Neutrophil (primary cell): ENCODE measurements around the gene COL1A1.

Experiments
- H3K27ac ChIP-seq: fragments of 200-600 bp; sonication (generic); 2 replicates; pipeline ENCODE4 v1.5.1; 2016; ENCODE audit warnings: mild to moderate bottlenecking, moderate library complexity
- H3K27me3 ChIP-seq: fragments of 200-600 bp; sonication (generic); 2 replicates; pipeline ENCODE4 v1.6.0; 2016; ENCODE audit warnings: mild to moderate bottlenecking
- H3K36me3 ChIP-seq: fragments of 200-600 bp; sonication (generic); 2 replicates; pipeline ENCODE4 v1.5.1; 2017
- H3K4me1 ChIP-seq, 2 experiments: fragments of 200-600 bp in 1 of 2; sonication (generic) in 1 of 2; 1 replicate in 1 of 2; 2 replicates in 1 of 2; pipeline versions ENCODE4 v1.5.1 to v1.6.1; 2013 to 2016; ENCODE audit warnings: low read depth in 1 of 2, low read length in 1 of 2, mild to moderate bottlenecking in 1 of 2, moderate library complexity in 1 of 2; ENCODE audit not compliant: control insufficient read depth in 1 of 2, insufficient read depth in 1 of 2
- H3K4me3 ChIP-seq, 2 experiments: fragments of 200-600 bp in 1 of 2; sonication (generic) in 1 of 2; 1 replicate in 1 of 2; 2 replicates in 1 of 2; pipeline ENCODE4 v1.5.1; 2013 to 2016; ENCODE audit warnings: low read depth in 1 of 2, low read length in 1 of 2, mild to moderate bottlenecking in 1 of 2, moderate library complexity in 1 of 2
- H3K9me3 ChIP-seq: fragments of 200-600 bp; sonication (generic); 2 replicates; pipeline ENCODE4 v1.5.1; 2016
- TF ChIP-seq, protein P1 (sequence below): fragments of 200-600 bp; sonication (generic); IDR thresholded peaks from 2 replicates; pipeline ENCODE4 v1.5.1; 2016; ENCODE audit warnings: antibody characterized with exemption

The COL1A1 gene

DNA sequence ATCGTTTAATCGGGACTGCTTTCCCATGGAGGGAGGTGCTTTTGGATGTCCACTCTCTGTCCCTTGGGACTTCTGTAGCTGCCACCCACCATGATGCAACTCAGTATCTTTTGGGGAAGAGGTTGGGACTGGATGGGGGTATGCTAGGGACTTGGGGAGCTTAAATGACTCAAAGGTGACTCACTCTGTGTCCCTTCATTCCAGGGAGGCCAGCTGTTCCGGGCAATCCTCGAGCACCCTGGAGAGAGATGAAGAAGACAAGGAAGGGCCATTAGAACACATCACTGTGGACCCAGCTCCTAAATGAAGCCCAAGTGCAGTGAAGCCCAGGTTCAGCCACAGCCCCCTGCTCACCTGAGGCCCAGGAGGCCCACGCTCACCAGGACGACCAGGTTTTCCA, 4.6 kb downstream of the COL1A1 start:
- H3K4me1 ChIP-seq: peaks cover 17 to 22% of the 10 kb centered on the region in 2 experiments
- H3K36me3 ChIP-seq: no peaks in the 10 kb centered on the region
- H3K27ac ChIP-seq: no peak overlapping the region
- no peak overlapping the region for H3K4me3 ChIP-seq
- no peaks in the 10 kb centered on the region for H3K9me3 ChIP-seq
- peaks cover 33% of the 10 kb centered on the region for H3K27me3 ChIP-seq
- TF ChIP-seq, protein P1, sequence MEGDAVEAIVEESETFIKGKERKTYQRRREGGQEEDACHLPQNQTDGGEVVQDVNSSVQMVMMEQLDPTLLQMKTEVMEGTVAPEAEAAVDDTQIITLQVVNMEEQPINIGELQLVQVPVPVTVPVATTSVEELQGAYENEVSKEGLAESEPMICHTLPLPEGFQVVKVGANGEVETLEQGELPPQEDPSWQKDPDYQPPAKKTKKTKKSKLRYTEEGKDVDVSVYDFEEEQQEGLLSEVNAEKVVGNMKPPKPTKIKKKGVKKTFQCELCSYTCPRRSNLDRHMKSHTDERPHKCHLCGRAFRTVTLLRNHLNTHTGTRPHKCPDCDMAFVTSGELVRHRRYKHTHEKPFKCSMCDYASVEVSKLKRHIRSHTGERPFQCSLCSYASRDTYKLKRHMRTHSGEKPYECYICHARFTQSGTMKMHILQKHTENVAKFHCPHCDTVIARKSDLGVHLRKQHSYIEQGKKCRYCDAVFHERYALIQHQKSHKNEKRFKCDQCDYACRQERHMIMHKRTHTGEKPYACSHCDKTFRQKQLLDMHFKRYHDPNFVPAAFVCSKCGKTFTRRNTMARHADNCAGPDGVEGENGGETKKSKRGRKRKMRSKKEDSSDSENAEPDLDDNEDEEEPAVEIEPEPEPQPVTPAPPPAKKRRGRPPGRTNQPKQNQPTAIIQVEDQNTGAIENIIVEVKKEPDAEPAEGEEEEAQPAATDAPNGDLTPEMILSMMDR: no peak

DNA sequence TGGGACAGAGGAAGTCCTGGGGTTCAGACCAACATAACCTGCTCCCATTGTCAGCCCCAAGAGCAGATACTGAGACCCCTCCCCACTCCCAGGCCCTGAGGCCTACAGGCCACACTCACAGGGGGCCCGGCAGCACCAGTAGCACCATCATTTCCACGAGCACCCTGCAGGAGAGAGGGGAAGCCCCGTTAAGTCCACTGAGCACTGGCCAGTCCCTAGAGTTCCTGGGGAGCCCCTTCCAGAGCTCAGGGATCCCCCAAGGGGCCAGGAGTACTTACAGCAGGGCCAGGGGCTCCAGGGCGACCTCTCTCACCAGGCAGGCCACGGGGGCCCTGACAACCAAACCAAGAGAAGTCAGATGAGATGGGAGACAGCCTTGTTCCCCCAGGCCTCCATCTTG, 5.4 kb downstream of the COL1A1 start:
- no peak overlapping the region for H3K4me3 ChIP-seq
- TF ChIP-seq, protein P1: no peak
- peaks cover 25% of the 10 kb centered on the region for H3K27me3 ChIP-seq
- H3K27ac ChIP-seq: no peak overlapping the region
- H3K4me1 ChIP-seq: peaks cover 15 to 17% of the 10 kb centered on the region in 2 experiments
- H3K9me3 ChIP-seq: no peaks in the 10 kb centered on the region
- H3K36me3 ChIP-seq: no peaks in the 10 kb centered on the region

DNA sequence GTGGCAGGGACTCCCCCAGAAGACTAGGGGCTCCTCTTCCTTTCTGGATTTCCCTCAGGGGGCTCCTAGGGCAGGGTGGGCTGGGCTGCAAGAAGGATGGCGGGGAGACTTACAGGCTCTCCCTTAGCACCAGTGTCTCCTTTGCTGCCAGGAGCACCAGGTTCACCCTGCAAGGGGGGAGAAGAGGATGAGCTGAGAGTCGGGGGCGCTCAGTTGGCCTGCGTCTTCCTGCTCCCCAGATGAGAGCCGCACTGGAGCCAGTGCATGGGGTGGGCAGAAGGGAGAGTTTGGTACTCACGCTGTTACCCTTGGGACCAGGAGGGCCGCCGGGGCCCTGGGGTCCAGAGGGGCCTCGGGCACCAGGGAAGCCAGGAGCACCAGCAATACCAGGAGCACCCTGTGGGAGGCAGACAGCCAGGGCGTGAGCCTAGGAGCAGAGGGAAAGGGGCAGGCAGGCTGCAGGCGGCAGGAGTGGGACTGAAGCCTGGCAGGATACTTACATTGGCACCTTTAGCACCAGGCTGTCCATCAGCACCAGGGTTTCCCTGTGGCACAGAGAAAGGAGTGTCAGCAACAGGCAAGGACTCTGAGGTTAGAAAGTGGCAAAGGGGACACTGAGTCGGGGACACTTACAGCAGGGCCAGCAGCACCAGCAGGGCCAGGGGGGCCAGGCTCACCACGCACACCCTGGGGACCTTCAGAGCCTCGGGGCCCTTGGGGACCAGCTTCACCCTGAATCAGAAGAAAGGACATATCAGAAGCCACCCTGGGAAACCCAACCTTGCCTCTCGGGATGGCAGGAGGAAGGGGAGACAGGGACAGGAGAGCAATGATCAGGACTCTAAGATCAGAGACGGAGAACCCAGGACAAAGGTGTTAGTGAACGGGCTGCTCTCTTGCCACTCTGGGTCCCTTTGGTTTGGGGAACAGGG, 6.2 kb downstream of the COL1A1 start:
- H3K27me3 ChIP-seq: peaks cover 20% of the 10 kb centered on the region
- H3K9me3 ChIP-seq: no peaks in the 10 kb centered on the region
- TF ChIP-seq, protein P1: no peak
- peaks cover 6 to 8% of the 10 kb centered on the region in 2 experiments for H3K4me1 ChIP-seq
- H3K4me3 ChIP-seq: no peak overlapping the region
- no peaks in the 10 kb centered on the region for H3K36me3 ChIP-seq
- H3K27ac ChIP-seq: no peak overlapping the region

DNA sequence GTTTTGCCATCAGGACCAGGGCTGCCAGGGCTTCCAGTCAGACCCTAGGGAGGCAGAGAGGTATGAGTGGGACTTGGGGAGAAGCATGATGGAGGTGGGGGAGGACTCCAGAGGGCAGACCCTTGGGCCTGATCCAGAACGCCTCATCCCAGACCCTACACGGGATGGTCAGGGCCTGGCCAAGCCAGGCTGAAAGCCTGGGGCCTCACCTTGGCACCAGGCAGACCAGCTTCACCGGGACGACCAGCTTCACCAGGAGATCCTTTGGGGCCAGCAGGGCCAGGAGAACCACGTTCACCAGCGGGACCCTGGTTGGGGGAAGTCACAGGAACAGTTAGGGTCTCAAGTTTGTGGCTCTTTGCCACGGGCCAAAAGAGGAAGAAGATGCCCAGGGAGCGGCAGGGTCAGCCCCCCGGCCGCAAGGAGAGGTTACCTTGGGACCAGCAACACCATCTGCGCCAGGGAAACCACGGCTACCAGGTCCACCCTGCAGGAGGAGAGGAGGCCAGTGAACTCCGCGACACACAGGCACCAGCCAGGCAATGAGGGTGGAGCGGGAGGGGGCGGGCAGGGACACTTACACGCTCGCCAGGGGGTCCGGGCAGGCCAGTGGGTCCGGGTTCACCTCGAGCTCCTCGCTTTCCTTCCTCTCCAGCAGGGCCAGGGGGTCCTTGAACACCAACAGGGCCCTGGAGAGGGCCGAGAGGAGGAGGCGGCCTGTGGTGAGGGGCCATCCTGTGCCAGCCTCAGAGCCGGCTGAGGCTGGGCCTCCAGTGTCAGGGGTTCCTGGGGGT, 7.1 kb downstream of the COL1A1 start:
- no peak overlapping the region for H3K27ac ChIP-seq
- H3K36me3 ChIP-seq: no peaks in the 10 kb centered on the region
- H3K9me3 ChIP-seq: no peaks in the 10 kb centered on the region
- no peak overlapping the region for H3K4me3 ChIP-seq
- TF ChIP-seq, protein P1: no peak
- no peaks in the 10 kb centered on the region for H3K4me1 ChIP-seq
- peaks cover 12% of the 10 kb centered on the region for H3K27me3 ChIP-seq

DNA sequence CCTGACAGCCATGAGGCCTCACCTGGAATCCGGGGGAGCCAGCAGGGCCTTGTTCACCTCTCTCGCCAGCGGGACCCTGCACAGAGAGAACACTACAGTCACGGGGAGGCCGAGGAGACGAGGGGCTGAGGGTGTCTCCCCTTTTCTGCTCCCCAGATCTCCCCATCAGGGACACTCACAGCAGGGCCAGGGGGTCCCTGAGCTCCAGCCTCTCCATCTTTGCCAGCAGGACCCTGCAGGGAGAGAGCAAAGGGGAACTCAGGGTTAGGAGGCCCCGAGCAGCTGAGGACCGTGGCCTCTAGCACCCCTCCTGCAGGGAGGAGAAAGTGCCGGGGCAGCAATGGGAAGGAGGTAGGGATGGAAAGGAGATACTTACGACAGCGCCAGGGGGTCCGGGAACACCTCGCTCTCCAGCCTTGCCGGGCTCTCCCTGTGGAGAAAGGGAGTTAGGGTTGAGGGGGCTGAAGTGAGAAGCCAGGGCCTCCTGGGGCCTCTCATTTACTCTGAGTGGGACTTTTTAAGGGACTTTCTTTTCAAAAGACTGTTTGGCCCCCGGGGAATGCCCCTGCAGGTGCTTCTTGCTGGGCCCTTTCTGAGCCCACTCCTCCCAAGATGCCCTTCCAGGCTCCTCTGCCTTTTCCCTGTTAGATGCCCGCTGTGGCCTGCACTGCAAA, 8.7 kb downstream of the COL1A1 start:
- TF ChIP-seq, protein P1: no peak
- Histone ChIP-seq H3K9me3 (no peaks in the 10 kb centered on the region), H3K36me3 (no peaks in the 10 kb centered on the region), H3K4me1 (no peaks in the 10 kb centered on the region), H3K4me3 (no peak overlapping the region), H3K27me3 (no peaks in the 10 kb centered on the region), H3K27ac (no peak overlapping the region)
